SK-N-SH treated with all-trans-retinoic acid at 6 μM for 48 hours (cell line): ENCODE measurements around the gene BRINP3.
A peak's percentile ranks its signal among the peaks of the same experiment; 100 is the strongest.

Experiments used
- ATAC-seq: fragments of 200-7000 bp; cut with Tn5 transposase; 3 replicates; pipeline ENCODE4 v1.9.1; 2020; ENCODE audit warnings: mild to moderate bottlenecking, moderate library complexity
- ARNTL ChIP-seq: fragments of 450-650 bp; formaldehyde crosslinking; IDR thresholded peaks from 2 replicates; pipeline ENCODE4 v1.5.0; 2020; ENCODE audit warnings: low read depth, mild to moderate bottlenecking, moderate library complexity, borderline replicate concordance
- BACH2 ChIP-seq: fragments of 250-450 bp; sonication (Bioruptor Pico); IDR thresholded peaks from 2 replicates; pipeline ENCODE4 v1.9.0; 2021; ENCODE audit warnings: mild to moderate bottlenecking, borderline replicate concordance
- CSDC2 ChIP-seq: fragments of 250-450 bp; sonication (Bioruptor Pico); IDR thresholded peaks from 2 replicates; pipeline ENCODE4 v1.5.0; 2020; ENCODE audit warnings: mild to moderate bottlenecking, moderate library complexity
- CSRNP3 ChIP-seq: fragments of 250-450 bp; sonication (Bioruptor Pico); IDR thresholded peaks from 2 replicates; pipeline ENCODE4 v1.5.1; 2021; ENCODE audit warnings: mild to moderate bottlenecking, moderate library complexity
- ESRRG ChIP-seq: fragments of 250-450 bp; sonication (Bioruptor Pico); IDR thresholded peaks from 2 replicates; pipeline ENCODE4 v1.6.1; 2021; ENCODE audit warnings: mild to moderate bottlenecking
- GLIS3 ChIP-seq: fragments of 250-450 bp; sonication (Bioruptor Pico); IDR thresholded peaks from 2 replicates; pipeline ENCODE4 v1.5.0; 2020; ENCODE audit warnings: mild to moderate bottlenecking, moderate library complexity
- ISL1 ChIP-seq: fragments of 250-450 bp; sonication (Bioruptor Pico); IDR thresholded peaks from 2 replicates; pipeline ENCODE4 v2.1.2; 2022; ENCODE audit warnings: mild to moderate bottlenecking, moderate library complexity
- OSR1 ChIP-seq: fragments of 250-450 bp; sonication (Bioruptor Pico); IDR thresholded peaks from 2 replicates; pipeline ENCODE4 v1.8.0; 2022; ENCODE audit warnings: moderate library complexity, mild to moderate bottlenecking, inconsistent platforms
- PATZ1 ChIP-seq: fragments of 250-450 bp; sonication (Bioruptor Pico); IDR thresholded peaks from 2 replicates; pipeline ENCODE4 v1.8.0; 2020; ENCODE audit warnings: mild to moderate bottlenecking, moderate library complexity, borderline replicate concordance
- POU6F1 ChIP-seq: fragments of 250-450 bp; sonication (Bioruptor Pico); IDR thresholded peaks from 2 replicates; pipeline ENCODE4 v1.8.0; 2021; ENCODE audit warnings: low read depth, mild to moderate bottlenecking, moderate library complexity, borderline replicate concordance
- PPARA ChIP-seq: fragments of 250-450 bp; sonication (Bioruptor Pico); IDR thresholded peaks from 2 replicates; pipeline ENCODE4 v1.5.0; 2020; ENCODE audit warnings: mild to moderate bottlenecking, borderline replicate concordance
- RARB ChIP-seq: fragments of 250-450 bp; sonication (Bioruptor Pico); IDR thresholded peaks from 2 replicates; pipeline ENCODE4 v1.8.0; 2021; ENCODE audit warnings: mild to moderate bottlenecking, moderate library complexity
- SNAI2 ChIP-seq: fragments of 250-450 bp; sonication (Bioruptor Pico); IDR thresholded peaks from 2 replicates; pipeline ENCODE4 v1.5.0; 2020; ENCODE audit warnings: mild to moderate bottlenecking, moderate library complexity
- TCF4 ChIP-seq: fragments of 250-450 bp; sonication (Bioruptor Pico); IDR thresholded peaks from 2 replicates; pipeline ENCODE4 v1.8.0; 2021; ENCODE audit warnings: mild to moderate bottlenecking, moderate library complexity, borderline replicate concordance
- TOX ChIP-seq: fragments of 250-450 bp; sonication (Bioruptor Pico); IDR thresholded peaks from 2 replicates; pipeline ENCODE4 v1.8.0; 2021; ENCODE audit warnings: mild to moderate bottlenecking, moderate library complexity, borderline replicate concordance
- ZC3H10 ChIP-seq: fragments of 250-450 bp; sonication (Bioruptor Pico); IDR thresholded peaks from 2 replicates; pipeline ENCODE4 v1.5.1; 2021; ENCODE audit warnings: mild to moderate bottlenecking, moderate library complexity
- ZFP3 ChIP-seq: fragments of 250-450 bp; sonication (Bioruptor Pico); IDR thresholded peaks from 2 replicates; pipeline ENCODE4 v1.5.0; 2020; ENCODE audit warnings: mild to moderate bottlenecking, moderate library complexity
- ZFP30 ChIP-seq: fragments of 450-650 bp; formaldehyde crosslinking; IDR thresholded peaks from 2 replicates; pipeline ENCODE4 v1.5.0; 2022; ENCODE audit warnings: mild to moderate bottlenecking, moderate library complexity
- ZNF565 ChIP-seq: fragments of 450-650 bp; formaldehyde crosslinking; conservative IDR thresholded peaks from 2 replicates; pipeline ENCODE4 v1.5.0; 2020; ENCODE audit warnings: low read depth, mild to moderate bottlenecking, moderate library complexity
- ZNF8 ChIP-seq: fragments of 450-650 bp; formaldehyde crosslinking; IDR thresholded peaks from 2 replicates; pipeline ENCODE4 v1.5.0; 2020; ENCODE audit warnings: mild to moderate bottlenecking, moderate library complexity
- TF ChIP-seq, protein P1 (sequence below): fragments of 250-450 bp; sonication (Bioruptor Pico); IDR thresholded peaks from 2 replicates; pipeline ENCODE4 v1.5.0; 2020; ENCODE audit warnings: mild to moderate bottlenecking, moderate library complexity

BRINP3 gene

DNA sequence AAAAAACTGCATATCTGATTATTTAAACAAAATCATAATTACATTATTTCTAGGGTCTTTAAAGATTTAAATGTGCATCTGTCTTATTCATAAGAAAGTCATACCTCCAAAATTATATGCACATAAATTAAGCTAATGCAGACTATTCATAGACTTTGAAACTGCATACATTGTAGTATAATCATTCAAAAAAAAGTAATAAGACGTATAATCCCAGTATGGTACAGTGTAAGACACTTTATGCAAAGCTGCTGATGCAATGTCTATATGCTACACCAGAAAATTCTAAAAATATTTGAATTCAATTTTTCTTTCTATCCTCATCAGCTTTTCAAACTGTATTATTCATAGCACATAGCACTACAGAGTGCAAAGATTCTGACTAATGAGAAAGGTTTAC, 22.0 kb downstream of the BRINP3 start:
- ATAC-seq, result no peak
- TF ChIP-seq ZC3H10, result no peak
- no peak for TF ChIP-seq CSDC2
- no peak for TF ChIP-seq PPARA (CRISPR knock-in tag)
- no peak for TF ChIP-seq TOX (CRISPR knock-in tag)

DNA sequence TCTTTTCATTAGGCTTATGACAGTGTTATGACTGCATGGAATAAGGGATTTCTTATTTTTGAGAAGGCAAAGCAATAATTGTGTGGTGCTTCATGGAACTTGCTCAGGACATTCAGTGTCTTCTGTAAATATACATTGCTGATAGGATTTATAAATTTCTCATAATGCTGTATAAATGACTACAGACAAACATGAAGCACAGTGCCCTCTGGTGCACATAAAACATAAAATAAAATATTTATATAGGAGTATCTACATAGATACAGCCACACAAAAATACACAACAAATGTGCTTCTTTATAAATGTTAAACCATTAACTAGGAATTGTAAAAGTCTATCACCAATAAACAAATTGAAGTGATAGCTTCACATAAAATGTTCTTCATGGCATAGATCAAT, 24.1 kb downstream of the BRINP3 start:
- TF ChIP-seq ZFP30, result no peak
- no peak for TF ChIP-seq ZNF565 (CRISPR knock-in tag)
- no peak for TF ChIP-seq PATZ1
- no peak for TF ChIP-seq ARNTL (CRISPR knock-in tag)
- no peak for TF ChIP-seq OSR1
- TF ChIP-seq ZC3H10, result no peak
- TF ChIP-seq RARB (CRISPR knock-in tag), result no peak
- TF ChIP-seq POU6F1 (CRISPR knock-in tag), result no peak
- no peak for TF ChIP-seq SNAI2
- TF ChIP-seq, protein P1, sequence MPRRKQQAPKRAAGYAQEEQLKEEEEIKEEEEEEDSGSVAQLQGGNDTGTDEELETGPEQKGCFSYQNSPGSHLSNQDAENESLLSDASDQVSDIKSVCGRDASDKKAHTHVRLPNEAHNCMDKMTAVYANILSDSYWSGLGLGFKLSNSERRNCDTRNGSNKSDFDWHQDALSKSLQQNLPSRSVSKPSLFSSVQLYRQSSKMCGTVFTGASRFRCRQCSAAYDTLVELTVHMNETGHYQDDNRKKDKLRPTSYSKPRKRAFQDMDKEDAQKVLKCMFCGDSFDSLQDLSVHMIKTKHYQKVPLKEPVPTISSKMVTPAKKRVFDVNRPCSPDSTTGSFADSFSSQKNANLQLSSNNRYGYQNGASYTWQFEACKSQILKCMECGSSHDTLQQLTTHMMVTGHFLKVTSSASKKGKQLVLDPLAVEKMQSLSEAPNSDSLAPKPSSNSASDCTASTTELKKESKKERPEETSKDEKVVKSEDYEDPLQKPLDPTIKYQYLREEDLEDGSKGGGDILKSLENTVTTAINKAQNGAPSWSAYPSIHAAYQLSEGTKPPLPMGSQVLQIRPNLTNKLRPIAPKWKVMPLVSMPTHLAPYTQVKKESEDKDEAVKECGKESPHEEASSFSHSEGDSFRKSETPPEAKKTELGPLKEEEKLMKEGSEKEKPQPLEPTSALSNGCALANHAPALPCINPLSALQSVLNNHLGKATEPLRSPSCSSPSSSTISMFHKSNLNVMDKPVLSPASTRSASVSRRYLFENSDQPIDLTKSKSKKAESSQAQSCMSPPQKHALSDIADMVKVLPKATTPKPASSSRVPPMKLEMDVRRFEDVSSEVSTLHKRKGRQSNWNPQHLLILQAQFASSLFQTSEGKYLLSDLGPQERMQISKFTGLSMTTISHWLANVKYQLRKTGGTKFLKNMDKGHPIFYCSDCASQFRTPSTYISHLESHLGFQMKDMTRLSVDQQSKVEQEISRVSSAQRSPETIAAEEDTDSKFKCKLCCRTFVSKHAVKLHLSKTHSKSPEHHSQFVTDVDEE, result no peak
- TF ChIP-seq CSRNP3, result no peak
- no peak for TF ChIP-seq ESRRG (CRISPR knock-in tag)
- no peak for TF ChIP-seq TCF4
- TF ChIP-seq, all 23 proteins: peak for 0
- ATAC-seq, result peak; percentile 89

GRCh38 chr1:190452272-190452848, 25.3 kb downstream of the BRINP3 start:
- ATAC-seq, result no peak
- no peak for TF ChIP-seq ARNTL (CRISPR knock-in tag)
- TF ChIP-seq ZNF8 (CRISPR knock-in tag), result no peak
- no peak for TF ChIP-seq ZFP3 (CRISPR knock-in tag)
- TF ChIP-seq ESRRG (CRISPR knock-in tag), result no peak
- no peak for TF ChIP-seq PPARA (CRISPR knock-in tag)
- no peak for TF ChIP-seq ZNF565 (CRISPR knock-in tag)
- no peak for TF ChIP-seq OSR1
- TF ChIP-seq ISL1 (CRISPR knock-in tag), result no peak
- TF ChIP-seq, protein P1, result no peak
- TF ChIP-seq BACH2, result no peak
- TF ChIP-seq SNAI2, result no peak
- no peak for TF ChIP-seq TCF4
- no peak for TF ChIP-seq ZC3H10
- TF ChIP-seq CSDC2, result no peak
- no peak for TF ChIP-seq GLIS3 (CRISPR knock-in tag)
